NT2/D1 (cell line): ENCODE data around the gene FMNL2.

Experiments used
- DNase-seq: peaks from one replicate; pipeline ENCODE4 v3.0.0-alpha.2; 2011; ENCODE audit warnings: low read depth, low spot score
- H3K27me3 ChIP-seq: 2 replicates; pipeline ENCODE4 v1.6.0; 2011; ENCODE audit warnings: mild to moderate bottlenecking; ENCODE audit not compliant: insufficient read length, insufficient read depth
- H3K36me3 ChIP-seq: 2 replicates; pipeline ENCODE4 v1.6.1; 2011; ENCODE audit warnings: mild to moderate bottlenecking, low read length, mixed read lengths; ENCODE audit not compliant: insufficient read depth, insufficient read length
- H3K4me1 ChIP-seq: 2 replicates; pipeline ENCODE4 v1.5.1; 2011; ENCODE audit not compliant: insufficient read depth, insufficient read length
- H3K4me3 ChIP-seq: 2 replicates; pipeline ENCODE4 v1.5.1; 2011; ENCODE audit warnings: low read depth; ENCODE audit not compliant: insufficient read length
- H3K9ac ChIP-seq: 2 replicates; pipeline ENCODE4 v1.6.0; 2011; ENCODE audit warnings: low read depth; ENCODE audit not compliant: insufficient read length
- H3K9me3 ChIP-seq: 2 replicates; pipeline ENCODE4 v1.5.1; 2011; ENCODE audit warnings: mild to moderate bottlenecking, low read length; ENCODE audit not compliant: insufficient read depth
- SUZ12 ChIP-seq: IDR thresholded peaks from 2 replicates; pipeline ENCODE4 v1.6.1; 2011; ENCODE audit not compliant: insufficient read length, insufficient read depth; ENCODE audit errors: extremely low read depth
- YY1 ChIP-seq: IDR thresholded peaks from 2 replicates; pipeline ENCODE4 v1.6.1; 2011; ENCODE audit not compliant: insufficient read length, insufficient read depth
- ZNF274 ChIP-seq: IDR thresholded peaks from 2 replicates; pipeline ENCODE4 v1.6.1; 2011; ENCODE audit warnings: mild to moderate bottlenecking, low read depth, low read length

The FMNL2 gene

DNA sequence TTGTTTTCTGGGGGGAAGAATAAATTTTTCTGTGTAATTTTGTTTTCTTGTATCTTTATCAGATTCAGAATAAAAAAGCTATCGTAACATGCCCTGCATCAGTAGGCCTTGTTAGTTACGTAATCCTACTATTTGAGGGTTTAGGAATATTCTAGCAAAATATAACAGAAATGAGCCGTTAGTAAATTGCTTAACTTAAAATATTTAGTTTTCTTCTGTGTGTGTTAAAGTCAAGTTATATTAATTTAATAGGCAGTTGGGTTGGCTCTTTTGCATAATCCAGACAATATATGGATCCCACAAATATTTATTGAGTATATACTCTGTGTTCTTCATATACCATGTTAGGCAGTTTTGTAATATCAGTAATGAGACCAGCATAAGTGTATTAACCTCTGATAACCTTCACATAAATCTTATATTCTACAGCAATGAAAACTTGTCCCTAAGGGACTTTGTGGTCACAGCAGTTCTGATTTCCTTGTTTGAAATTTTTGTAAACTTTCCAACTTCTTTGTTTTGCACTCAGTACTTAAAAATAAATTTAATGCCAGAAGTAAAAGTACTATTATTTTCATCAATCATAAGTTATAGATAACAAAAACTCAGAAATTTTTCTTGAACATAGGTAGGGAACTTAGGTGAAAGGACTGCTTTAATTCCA, 151.9 kb downstream of the FMNL2 start:
- Histone ChIP-seq H3K27me3 (no peaks in the 10 kb centered on the region), H3K4me3 (no peak overlapping the region), H3K9ac (no peak overlapping the region), H3K36me3 (no peaks in the 10 kb centered on the region), H3K9me3 (no peaks in the 10 kb centered on the region), H3K4me1 (no peaks in the 10 kb centered on the region)
- TF ChIP-seq ZNF274 (no peak), SUZ12 (no peak), YY1 (no peak)
- no peak for DNase-seq

DNA sequence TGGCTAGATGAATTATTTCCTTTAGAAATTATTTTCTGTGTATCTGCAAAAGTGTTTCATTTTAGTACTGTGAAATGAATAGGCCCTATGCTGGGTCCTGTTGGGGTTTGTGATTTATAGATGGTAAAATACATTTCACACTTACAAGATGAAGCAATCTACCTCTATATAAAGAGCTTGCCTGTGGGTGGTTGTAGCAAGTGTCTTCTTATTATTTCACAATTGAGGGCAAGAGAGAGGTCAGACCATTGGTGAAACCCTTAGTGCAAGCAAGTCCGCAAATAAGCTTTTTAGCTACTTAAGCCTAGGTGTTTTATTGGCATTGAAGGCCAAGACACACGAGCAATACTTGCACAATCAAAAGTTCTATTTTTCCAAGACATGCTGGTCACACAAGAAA, 153.1 kb downstream of the FMNL2 start:
- Histone ChIP-seq H3K9me3 (no peaks in the 10 kb centered on the region), H3K27me3 (no peaks in the 10 kb centered on the region), H3K4me3 (no peak overlapping the region), H3K9ac (no peak overlapping the region), H3K4me1 (no peaks in the 10 kb centered on the region), H3K36me3 (no peaks in the 10 kb centered on the region)
- DNase-seq = no peak
- no peak for TF ChIP-seq ZNF274
- no peak for TF ChIP-seq YY1
- no peak for TF ChIP-seq SUZ12

DNA sequence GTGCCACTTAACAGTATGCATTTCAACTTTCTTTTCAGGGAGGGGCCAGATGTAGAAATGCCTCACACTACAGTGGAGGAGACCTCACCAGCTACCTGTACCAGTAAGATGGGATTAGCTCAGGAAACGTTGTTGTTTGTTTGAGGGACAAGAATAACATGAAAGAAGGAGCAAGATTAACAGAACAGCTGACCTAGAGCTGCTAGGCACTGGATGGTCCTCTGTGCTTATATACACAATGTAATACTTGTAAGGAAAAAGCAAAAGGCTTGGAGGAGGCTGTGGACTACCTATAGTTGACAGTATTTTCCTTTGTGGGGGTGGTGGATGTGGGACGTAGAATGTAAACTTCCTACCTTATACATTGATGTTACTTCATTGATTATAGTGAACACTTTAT, 154.4 kb downstream of the FMNL2 start:
- no peaks in the 10 kb centered on the region for H3K4me1 ChIP-seq
- H3K9me3 ChIP-seq = no peaks in the 10 kb centered on the region
- H3K4me3 ChIP-seq = no peak overlapping the region
- no peaks in the 10 kb centered on the region for H3K27me3 ChIP-seq
- no peak overlapping the region for H3K9ac ChIP-seq
- TF ChIP-seq SUZ12 (no peak), ZNF274 (no peak), YY1 (no peak)
- DNase-seq = no peak
- no peaks in the 10 kb centered on the region for H3K36me3 ChIP-seq

DNA sequence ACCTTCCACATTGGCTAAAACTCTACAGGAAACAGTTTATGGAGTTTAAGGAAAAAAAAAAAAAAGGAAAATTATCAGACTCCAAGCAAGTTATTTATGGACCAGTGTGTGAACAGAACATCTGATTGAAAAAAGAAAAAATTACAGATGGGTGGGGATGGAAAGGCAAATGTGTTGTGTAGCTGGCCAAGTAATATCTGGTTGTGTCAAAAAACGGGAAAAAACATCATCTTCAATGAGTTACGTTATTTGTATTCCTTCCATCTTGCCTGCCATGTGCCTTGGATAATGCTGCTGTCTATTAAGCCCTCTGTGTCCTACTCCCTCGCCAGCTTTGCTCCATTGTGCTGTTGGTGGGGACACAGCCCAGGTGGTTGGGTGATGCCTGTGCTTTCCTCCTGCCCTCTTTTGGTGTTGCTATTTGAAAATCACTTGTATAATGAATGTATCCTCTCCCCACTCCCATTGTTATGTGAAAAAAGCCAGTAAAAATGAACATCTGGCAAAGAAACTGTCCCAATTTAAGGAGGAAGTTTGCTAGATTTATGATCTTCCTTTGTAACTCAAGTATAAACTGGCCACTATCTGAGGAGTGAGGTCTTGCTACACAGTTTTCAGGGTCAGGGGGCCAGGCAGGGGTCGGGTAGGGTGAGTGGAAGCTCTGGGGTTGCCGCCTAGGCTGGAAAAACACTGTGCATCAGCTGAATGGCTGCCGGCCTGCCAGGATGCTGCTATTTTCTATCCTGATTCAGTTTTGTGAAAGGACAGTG, 155.9 kb downstream of the FMNL2 start:
- Histone ChIP-seq H3K27me3 (no peaks in the 10 kb centered on the region), H3K4me1 (no peaks in the 10 kb centered on the region), H3K36me3 (no peaks in the 10 kb centered on the region), H3K4me3 (no peak overlapping the region), H3K9ac (no peak overlapping the region), H3K9me3 (no peaks in the 10 kb centered on the region)
- no peak for TF ChIP-seq ZNF274
- no peak for TF ChIP-seq SUZ12
- TF ChIP-seq YY1 = no peak
- DNase-seq = no peak

DNA sequence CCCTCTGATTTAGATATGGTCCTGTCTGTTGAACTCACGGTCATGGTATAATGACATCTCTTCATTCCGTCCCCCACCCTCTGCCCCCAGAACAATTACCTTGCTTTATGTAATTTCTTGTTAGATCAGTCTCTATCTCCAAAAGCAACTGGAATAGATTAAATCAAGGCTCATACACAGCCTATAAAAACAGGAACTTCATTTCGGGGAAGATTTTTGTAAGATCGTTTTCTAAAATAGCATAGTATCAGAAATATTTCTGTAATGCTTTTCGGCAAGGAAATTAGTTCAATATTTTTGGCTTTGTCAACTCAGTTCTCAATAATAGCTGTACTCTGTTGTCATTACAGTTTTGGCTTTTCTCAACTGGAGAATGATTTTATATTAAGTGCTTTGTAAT, 157.2 kb downstream of the FMNL2 start:
- no peaks in the 10 kb centered on the region for H3K9me3 ChIP-seq
- no peaks in the 10 kb centered on the region for H3K36me3 ChIP-seq
- H3K4me1 ChIP-seq = no peaks in the 10 kb centered on the region
- H3K9ac ChIP-seq = no peak overlapping the region
- DNase-seq = no peak
- no peak overlapping the region for H3K4me3 ChIP-seq
- TF ChIP-seq ZNF274 = no peak
- no peak for TF ChIP-seq SUZ12
- no peak for TF ChIP-seq YY1
- no peaks in the 10 kb centered on the region for H3K27me3 ChIP-seq

DNA sequence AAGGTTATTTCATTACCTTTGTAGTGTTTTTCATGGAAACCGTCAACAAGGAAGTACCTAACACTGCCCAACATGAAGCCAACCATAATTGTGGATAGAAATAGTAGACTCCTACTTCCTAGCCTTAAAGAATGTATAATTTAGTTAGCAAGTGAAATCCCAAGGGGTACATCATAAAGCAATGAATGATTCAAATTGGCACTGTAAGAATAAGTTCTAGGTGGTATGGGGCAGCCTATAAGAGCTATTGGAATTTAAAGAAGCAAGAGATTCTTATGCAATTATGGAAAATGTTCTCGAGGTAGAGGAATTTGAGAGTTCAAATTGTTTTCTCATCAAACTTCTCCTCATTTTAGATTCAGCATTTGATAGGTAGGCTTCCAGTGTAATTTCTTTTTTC, 157.9 kb downstream of the FMNL2 start:
- Histone ChIP-seq H3K4me1 (no peaks in the 10 kb centered on the region), H3K4me3 (no peak overlapping the region), H3K9me3 (no peaks in the 10 kb centered on the region)

DNA sequence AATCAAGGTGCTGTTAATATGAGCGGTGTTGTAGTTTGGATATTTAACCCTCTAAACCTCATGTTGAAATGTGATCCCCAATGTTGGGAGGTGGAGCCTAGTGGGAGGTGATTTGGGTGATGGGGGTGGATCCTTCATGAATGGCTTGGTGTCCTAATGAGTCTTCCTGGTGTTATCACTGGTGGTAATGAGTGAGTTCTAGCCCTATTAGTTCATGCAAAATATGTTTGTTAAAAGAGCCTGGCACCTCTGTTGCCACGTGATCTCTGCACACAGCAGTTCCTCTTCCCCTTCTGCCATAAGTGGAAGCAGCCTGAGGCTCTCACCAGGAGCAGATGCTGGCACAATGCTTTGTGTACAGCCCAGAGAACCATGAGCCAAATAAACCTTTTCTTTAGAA, 158.4 kb downstream of the FMNL2 start:
- Histone ChIP-seq H3K4me3 (no peak overlapping the region), H3K27me3 (no peaks in the 10 kb centered on the region)

More for the DNA sequence above, 157.9 kb downstream of the FMNL2 start:
- TF ChIP-seq YY1 (no peak), SUZ12 (no peak), ZNF274 (no peak)
- Histone ChIP-seq H3K36me3 (no peaks in the 10 kb centered on the region), H3K9ac (no peak overlapping the region), H3K27me3 (no peaks in the 10 kb centered on the region)
- no peak for DNase-seq

More for the DNA sequence above, 158.4 kb downstream of the FMNL2 start:
- TF ChIP-seq ZNF274 = no peak
- TF ChIP-seq SUZ12 = no peak
- TF ChIP-seq YY1 = no peak
- no peaks in the 10 kb centered on the region for H3K4me1 ChIP-seq
- DNase-seq = no peak
- no peaks in the 10 kb centered on the region for H3K9me3 ChIP-seq
- no peak overlapping the region for H3K9ac ChIP-seq
- no peaks in the 10 kb centered on the region for H3K36me3 ChIP-seq
